Type B pancreatic cell (in vitro differentiated cells): ENCODE data around the gene ATL2. TPM values are rescaled to one million over a fixed set of nuclear protein-coding genes. Genes with fewer than 3 reads are reported as not detected.
"Not testable (repeated sequence)": the region's sequence is repeated elsewhere in the genome, so short reads cannot be mapped to it uniquely, and the experiment has no call there.

ENCODE experiments used
- DNase-seq: peaks from one replicate; pipeline ENCODE4 v3.0.0; 2021; ENCODE audit warnings: mixed read lengths; ENCODE audit not compliant: unreplicated experiment; ENCODE audit errors: extremely low spot score
- H3K27ac Mint-ChIP-seq: 2 replicates; pipeline ENCODE4 v1.8.0; 2021; ENCODE audit warnings: mild to moderate bottlenecking, mixed read lengths
- H3K27me3 Mint-ChIP-seq: 2 replicates; pipeline ENCODE4 v1.8.0; 2021; ENCODE audit warnings: mixed read lengths
- H3K36me3 Mint-ChIP-seq: 2 replicates; pipeline ENCODE4 v1.8.0; 2021; ENCODE audit warnings: mixed read lengths
- H3K4me1 Mint-ChIP-seq: one replicate; pipeline ENCODE4 v1.8.0; 2021; ENCODE audit warnings: mixed read lengths; ENCODE audit not compliant: unreplicated experiment
- H3K4me3 Mint-ChIP-seq: 2 replicates; pipeline ENCODE4 v1.8.0; 2021; ENCODE audit warnings: mild to moderate bottlenecking, mixed read lengths
- H3K9me3 Mint-ChIP-seq: 2 replicates; pipeline ENCODE4 v1.8.0; 2021; ENCODE audit warnings: mixed read lengths
- total RNA-seq: library from RNA; stranded (reverse); gene quantifications from 2 replicates; pipeline ENCODE4 v1.2.1, GENCODE V29; 2021; ENCODE audit warnings: low replicate concordance
- TF ChIP-seq, protein P1 (sequence below): fragments of 200-600 bp; sonication (generic); conservative IDR thresholded peaks from 2 replicates; pipeline ENCODE4 v1.5.0; 2021; ENCODE audit warnings: antibody characterized with exemption, mild to moderate bottlenecking

The ATL2 gene
- total RNA-seq, 1 donor from 2014 or later: 62.6 TPM

DNA sequence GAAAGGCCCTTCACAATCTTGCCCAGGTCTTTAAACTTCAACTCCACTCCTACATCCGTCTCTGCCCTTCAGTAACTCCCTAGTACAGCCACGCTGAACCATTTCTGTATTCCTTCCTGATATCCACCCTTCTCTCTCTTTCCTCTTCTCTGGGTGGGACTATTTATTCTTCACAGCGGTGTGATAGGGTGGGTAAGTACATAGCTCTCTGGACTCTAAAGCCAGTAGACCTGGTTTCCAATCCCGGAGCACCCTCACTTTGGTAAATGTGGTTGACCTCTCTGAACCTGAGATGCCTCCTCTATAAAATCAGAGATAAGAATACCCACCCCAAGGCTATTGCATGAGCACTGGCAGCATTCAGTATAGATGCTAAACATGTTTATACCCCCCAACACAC, 86.7 kb downstream of the ATL2 start:
- peaks cover 12% of the 10 kb centered on the region for H3K4me1 Mint-ChIP-seq
- no peaks in the 10 kb centered on the region for H3K9me3 Mint-ChIP-seq
- no peaks in the 10 kb centered on the region for H3K36me3 Mint-ChIP-seq
- H3K27me3 Mint-ChIP-seq: no peaks in the 10 kb centered on the region
- TF ChIP-seq, protein P1, sequence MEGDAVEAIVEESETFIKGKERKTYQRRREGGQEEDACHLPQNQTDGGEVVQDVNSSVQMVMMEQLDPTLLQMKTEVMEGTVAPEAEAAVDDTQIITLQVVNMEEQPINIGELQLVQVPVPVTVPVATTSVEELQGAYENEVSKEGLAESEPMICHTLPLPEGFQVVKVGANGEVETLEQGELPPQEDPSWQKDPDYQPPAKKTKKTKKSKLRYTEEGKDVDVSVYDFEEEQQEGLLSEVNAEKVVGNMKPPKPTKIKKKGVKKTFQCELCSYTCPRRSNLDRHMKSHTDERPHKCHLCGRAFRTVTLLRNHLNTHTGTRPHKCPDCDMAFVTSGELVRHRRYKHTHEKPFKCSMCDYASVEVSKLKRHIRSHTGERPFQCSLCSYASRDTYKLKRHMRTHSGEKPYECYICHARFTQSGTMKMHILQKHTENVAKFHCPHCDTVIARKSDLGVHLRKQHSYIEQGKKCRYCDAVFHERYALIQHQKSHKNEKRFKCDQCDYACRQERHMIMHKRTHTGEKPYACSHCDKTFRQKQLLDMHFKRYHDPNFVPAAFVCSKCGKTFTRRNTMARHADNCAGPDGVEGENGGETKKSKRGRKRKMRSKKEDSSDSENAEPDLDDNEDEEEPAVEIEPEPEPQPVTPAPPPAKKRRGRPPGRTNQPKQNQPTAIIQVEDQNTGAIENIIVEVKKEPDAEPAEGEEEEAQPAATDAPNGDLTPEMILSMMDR: no peak
- H3K27ac Mint-ChIP-seq: no peak overlapping the region
- no peak for DNase-seq
- no peak overlapping the region for H3K4me3 Mint-ChIP-seq

DNA sequence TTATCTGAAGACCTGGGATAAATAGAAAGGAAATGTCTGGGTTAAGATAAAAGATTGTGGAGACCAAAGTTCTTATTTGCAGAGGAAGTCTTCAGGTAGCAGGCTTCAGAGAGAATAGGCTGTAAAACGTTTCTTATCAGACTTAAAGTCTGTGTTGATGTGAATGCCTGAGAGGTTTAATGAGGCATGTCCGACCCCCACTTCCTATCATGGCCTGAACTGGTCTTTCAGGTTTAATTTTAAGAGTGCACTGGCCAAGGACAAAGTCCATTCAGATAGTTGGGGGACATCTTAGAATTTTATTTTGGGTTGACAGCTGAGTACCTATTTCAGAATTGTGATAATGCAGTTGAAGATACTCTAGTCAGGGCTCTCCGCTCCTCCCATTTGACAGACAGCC, 92.1 kb downstream of the ATL2 start:
- TF ChIP-seq, protein P1: no peak
- H3K27me3 Mint-ChIP-seq: no peaks in the 10 kb centered on the region
- peaks cover 6% of the 10 kb centered on the region for H3K4me1 Mint-ChIP-seq
- H3K36me3 Mint-ChIP-seq: no peaks in the 10 kb centered on the region
- H3K4me3 Mint-ChIP-seq: no peak overlapping the region
- H3K27ac Mint-ChIP-seq: no peak overlapping the region
- no peak for DNase-seq
- H3K9me3 Mint-ChIP-seq: no peaks in the 10 kb centered on the region

DNA sequence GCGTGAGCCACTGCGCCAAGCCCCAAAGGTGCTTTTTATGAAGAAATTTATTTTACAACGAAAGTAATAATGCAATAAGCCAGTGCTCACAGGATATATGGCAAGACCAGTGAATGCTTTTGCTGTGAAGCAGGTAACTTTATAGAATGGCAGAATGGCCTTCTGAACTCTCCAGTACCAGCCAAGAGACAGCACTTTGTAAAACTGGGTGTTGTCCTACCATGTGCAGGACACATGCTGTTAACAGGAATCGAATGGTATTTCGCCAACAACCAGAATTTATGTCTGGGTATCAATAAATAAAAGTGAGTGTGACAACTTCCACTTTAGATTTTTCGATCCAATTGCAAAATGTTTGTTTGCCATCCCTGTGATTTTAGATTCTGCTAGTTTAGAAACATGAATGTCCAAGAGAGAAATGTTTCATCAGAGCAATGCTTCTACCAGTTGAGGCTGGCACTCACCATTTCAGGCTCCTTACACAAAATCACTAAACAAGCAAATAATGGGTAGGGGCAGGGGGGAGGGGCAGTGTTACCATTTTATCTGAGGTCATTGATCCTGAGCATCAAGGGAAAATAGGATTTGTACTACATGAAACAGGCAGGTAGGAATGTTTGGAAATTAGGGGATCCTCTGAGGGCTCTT, 95.9 kb downstream of the ATL2 start:
- H3K4me1 Mint-ChIP-seq: peaks cover 11% of the 10 kb centered on the region

DNA sequence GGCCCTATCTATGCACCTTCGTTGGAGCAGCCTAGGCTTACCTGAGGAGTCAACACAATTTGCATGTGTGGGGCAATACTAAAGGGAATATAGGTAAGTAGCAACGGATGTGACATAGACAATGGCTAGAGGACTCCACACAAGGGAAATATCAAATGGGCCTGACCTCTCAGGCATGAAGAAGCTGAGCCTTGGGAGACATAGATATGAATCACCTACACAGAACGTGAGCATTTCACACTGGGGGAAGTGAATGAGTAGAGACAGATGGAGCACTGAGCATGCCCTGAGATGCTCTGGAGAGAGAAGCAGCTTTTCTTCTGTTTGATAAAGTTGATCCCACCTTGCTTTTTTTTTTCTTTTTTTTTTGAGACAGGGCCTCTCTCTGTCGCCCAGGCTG, 97.9 kb downstream of the ATL2 start:
- H3K9me3 Mint-ChIP-seq: peaks cover 11% of the 10 kb centered on the region
- no peak overlapping the region for H3K4me3 Mint-ChIP-seq
- TF ChIP-seq, protein P1: no peak
- DNase-seq: no peak
- no peak overlapping the region for H3K27ac Mint-ChIP-seq
- H3K27me3 Mint-ChIP-seq: no peaks in the 10 kb centered on the region
- peaks cover 10% of the 10 kb centered on the region for H3K36me3 Mint-ChIP-seq
- peaks cover 17% of the 10 kb centered on the region for H3K4me1 Mint-ChIP-seq

More for the DNA sequence above, 95.9 kb downstream of the ATL2 start:
- H3K4me3 Mint-ChIP-seq: no peak overlapping the region
- TF ChIP-seq, protein P1: no peak
- H3K36me3 Mint-ChIP-seq: peaks cover 7% of the 10 kb centered on the region
- no peak overlapping the region for H3K27ac Mint-ChIP-seq
- no peak for DNase-seq
- no peaks in the 10 kb centered on the region for H3K27me3 Mint-ChIP-seq
- H3K9me3 Mint-ChIP-seq: peaks cover 11% of the 10 kb centered on the region

DNA sequence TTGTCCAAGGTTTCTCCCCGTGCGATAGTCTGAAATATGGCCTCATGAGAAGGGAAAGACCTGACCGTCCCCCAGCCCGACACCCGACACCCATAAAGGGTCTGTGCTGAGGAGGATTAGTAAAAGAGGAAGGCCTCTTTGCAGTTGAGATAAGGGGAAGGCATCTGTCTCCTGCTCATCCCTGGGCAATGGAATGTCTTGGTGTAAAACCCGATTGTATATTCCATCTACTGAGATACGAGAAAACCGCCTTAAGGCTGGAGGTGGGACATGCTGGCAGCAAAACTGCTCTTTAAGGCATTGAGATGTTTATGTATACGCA, 99.0 kb downstream of the ATL2 start:
- H3K4me3 Mint-ChIP-seq, DNase-seq, H3K36me3 Mint-ChIP-seq, H3K27me3 Mint-ChIP-seq: not testable (repeated sequence)
- Mint-ChIP-seq H3K27ac (peak overlapping the region; percentile 81), H3K9me3 (peaks cover 11% of the 10 kb centered on the region), H3K4me1 (peaks cover 23% of the 10 kb centered on the region)

DNA sequence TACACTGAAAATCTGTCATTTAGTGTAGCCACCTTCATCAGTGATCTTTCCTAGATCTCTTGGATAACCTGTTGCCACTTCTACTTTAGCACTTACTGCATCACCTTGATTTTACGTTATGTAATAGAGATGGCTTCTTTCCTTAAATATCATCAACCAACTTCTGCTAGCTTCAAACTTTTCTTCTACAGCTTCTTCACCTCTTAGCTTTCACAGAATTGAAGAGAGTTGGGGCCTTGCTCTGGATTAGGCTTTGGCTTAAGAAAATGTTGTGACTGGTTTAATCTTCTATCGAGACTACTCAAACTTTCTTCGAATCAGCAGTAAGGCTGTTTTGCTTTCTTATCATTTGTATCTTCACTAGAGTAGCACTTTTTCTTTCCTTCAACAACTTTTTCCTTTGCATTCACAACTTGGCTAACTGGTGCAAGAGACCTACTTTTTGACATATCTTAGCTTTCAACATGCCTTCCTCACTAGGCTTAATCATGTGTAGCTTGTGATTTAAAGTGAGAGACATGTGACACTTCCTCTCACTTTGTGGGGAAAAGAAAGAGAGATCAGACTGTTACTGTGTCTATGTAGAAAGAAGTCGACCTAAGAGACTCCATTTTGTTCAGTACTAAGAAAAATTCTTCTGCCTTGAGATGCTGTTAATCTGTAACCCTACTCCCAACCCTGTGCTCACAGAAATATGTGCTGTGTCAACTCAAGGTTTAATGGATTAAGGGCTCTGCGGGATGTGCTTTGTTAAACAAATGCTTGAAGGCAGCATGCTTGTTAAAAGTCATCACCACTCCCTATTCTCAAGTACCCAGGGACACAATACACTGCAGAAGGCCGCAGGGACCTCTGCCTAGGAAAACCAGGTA, 99.6 kb downstream of the ATL2 start:
- Mint-ChIP-seq H3K27ac (peak overlapping the region; percentile 81), H3K36me3 (peaks cover 10% of the 10 kb centered on the region), H3K27me3 (no peaks in the 10 kb centered on the region), H3K9me3 (peaks cover 11% of the 10 kb centered on the region), H3K4me3 (peak overlapping the region; percentile 11), H3K4me1 (peaks cover 26% of the 10 kb centered on the region)
- TF ChIP-seq, protein P1: no peak
- DNase-seq: no peak
